HG03378 (cell line): ENCODE data around the gene ZNF20.
"Not testable (repeated sequence)": the region's sequence is repeated elsewhere in the genome, so short reads cannot be mapped to it uniquely, and the experiment has no call there.

Experiments used
- ATAC-seq: cut with Tn5 transposase; IDR thresholded peaks from one replicate; pipeline ENCODE4 v1.9.1; 2021; ENCODE audit warnings: mild to moderate bottlenecking, moderate library complexity; ENCODE audit not compliant: unreplicated experiment

Gene ZNF20

DNA sequence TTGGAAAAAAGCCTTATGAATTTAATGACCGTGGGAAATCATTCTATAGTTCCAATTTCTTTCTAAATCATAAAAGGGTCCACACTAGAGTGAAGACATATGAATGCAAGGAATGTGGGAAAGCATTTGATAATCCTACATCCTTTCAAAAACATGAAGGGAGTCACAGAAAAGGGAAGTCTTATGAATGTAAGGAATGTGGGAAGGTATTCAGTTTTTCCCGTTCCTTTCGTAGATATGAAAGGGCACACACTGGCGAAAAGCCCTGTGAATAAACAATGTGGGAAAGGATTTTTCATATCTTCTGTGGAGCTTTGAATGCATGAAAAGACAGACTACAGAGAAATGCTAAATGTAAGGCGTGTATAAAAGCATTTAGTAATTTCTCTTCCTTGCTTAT, 27.0 kb downstream of the ZNF20 start:
- no peak for ATAC-seq

DNA sequence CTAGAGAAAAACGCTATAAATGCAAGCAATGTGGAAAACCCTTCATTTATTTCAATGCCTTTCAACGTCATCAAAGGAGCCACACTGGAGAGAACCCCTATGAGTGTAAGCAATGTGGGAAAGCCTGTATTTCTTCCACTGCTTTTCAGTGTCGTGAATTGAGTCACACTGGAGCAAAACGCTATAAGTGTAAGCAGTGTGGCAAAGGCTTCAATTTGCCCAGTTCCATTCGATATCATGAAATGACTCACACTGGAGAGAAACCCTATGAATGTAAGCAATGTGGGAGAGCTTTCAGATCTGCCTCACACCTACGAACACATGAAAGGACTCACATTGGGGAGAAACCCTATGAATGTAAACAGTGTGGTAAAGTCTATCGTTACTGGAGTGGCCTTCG, 27.4 kb downstream of the ZNF20 start:
- no peak for ATAC-seq

DNA sequence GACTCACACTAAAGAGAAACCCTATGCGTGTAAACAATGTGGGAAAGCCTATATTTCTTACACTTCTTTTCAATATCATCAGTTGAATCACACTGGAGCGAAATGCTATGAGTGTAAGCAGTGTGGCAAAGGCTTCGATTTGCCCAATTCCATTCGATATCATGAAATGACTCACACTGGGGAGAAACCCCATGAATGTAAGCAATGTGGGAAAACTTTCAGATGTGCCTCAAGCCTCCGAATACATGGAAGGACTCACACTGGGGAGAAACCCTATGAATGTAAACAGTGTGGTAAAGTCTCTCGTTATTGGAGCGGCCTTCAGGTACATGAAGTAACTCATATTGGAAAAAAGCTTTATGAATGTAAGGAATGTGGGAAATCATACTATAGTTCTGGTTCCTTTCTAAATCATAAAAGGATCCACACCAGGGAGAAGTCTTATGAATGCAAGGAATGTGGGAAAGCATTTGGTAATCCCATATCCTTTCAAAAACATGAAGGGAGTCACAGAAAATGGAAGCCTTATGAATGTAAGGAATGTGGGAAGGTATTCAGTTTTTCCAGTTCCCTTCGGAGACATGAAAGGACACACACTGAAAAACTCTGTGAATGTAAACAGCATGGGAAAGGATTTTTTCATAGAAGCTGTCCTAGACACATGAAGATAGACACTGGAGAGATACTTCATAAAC, 28.1 kb downstream of the ZNF20 start:
- no peak for ATAC-seq

DNA sequence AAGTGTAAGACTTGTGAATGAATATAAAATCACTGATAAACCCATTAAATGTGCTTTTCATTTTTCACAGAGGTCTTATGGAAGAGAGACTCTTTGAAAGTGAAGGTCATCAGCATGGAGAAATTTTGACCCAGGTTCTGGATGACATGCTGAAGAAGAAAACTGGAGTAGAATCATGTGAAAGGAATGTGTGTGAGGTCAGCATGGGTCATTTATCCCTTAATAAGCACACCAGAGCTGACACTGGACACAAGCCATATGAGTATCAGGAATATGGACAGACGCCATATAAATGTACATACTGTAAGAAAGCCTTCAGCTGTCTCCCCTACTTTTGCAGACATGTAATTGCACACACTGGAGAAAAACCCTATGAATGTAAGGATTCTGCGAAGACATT, 29.0 kb downstream of the ZNF20 start:
- no peak for ATAC-seq

DNA sequence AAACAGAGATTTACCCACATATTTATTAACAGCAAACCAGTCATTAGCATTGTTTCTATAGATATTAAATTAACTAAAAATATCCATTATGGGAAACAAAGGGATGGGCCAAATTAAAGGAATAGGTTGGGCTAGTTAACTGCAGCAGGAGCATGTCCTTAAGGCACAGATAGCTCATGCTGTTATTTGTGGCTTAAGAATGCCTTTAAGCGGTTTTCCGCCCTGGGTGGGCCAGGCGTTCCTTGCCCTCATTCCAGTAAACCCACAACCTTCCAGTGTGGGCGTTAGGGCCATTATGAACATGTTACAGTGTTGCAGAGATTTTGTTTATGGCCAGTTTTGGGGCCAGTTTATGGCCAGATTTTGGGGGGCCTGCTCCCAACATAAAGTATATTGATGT, 36.2 kb downstream of the ZNF20 start:
- ATAC-seq = not testable (repeated sequence)

DNA sequence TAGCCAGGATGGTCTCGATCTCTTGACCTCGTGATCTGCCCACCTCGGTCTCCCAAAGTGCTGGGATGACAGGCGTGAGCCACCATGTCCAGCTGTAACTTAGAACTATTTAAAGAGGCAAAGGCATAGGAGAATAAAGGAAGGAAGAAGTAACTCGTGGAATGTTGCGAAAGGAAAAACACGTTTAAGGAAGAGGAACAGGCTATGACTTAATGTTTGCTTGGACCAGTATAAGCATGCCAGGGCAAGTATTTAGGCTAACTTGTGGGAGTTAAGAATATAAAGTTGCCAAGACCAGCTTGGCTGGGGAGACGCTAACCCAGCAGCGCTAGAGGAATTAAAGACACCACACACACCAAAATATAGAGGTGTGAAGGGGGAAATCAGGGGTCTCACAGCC, 42.1 kb downstream of the ZNF20 start:
- no peak for ATAC-seq

DNA sequence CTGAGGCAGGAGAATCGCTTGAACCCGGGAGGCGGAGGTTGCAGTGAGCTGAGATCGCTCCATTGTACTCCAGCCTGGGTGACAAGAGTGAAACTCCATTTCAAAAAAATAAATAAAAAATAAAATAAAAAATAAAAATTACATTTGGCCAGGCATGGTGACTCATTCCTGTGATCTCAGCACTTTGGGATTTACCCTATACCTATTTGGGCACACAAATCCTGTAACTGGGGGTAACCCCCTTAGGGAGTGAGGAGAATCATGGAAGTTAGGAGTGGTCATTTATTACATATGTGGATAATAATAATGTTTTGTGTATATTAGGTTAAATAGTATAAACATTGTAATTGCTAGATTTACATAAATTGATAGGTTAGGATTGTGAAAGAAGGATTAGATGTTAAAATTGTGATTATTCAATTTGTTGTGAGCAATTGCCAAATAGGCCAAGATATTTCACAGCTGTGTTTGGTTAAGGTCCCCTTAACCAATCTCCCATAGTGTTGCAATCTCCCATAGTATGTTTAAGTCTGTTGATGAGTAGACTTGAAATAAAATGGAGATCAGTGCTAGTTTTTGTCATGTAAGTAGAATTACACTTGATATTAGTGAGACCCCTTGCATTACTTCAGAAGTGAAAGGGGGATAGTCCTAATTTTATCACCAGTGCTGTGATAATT, 44.9 kb downstream of the ZNF20 start:
- no peak for ATAC-seq

DNA sequence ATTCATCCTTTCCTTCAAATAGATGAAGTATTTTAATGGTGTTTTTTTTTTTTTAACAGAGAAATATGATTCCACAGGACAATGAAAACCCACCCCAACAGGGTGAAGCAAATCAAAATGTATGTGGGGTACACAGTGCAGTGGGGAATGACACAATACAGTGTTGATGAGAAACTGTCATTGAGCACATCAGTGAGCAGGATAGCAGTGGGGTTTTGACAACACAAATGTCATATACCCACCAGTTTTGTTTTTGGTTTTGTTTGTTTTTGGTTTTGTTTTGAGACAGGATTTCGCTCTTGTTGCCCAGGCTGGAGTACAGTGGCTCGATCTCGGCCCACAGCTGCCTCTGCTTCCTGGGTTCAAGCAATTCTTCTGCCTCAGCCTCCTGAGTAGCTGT, 46.4 kb downstream of the ZNF20 start:
- no peak for ATAC-seq

DNA sequence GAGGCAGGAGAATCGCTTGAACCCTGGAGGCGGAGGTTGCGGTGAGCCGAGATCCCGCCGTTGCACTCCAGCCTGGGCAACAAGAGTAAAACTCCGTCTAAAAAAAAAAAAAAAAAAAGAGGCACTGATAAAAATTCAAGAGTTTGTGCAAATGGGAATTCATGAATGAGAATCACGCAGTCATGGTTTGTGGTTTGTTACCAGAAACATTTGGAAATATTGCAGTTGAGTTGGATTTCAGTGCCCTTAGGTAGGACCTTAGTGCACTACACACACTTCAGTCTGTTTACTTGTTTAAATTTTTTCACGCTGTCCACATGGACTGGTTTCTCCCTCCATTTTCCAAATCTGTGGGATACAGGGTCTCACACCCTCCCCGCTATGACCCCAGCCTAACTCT, 47.2 kb downstream of the ZNF20 start:
- no peak for ATAC-seq

DNA sequence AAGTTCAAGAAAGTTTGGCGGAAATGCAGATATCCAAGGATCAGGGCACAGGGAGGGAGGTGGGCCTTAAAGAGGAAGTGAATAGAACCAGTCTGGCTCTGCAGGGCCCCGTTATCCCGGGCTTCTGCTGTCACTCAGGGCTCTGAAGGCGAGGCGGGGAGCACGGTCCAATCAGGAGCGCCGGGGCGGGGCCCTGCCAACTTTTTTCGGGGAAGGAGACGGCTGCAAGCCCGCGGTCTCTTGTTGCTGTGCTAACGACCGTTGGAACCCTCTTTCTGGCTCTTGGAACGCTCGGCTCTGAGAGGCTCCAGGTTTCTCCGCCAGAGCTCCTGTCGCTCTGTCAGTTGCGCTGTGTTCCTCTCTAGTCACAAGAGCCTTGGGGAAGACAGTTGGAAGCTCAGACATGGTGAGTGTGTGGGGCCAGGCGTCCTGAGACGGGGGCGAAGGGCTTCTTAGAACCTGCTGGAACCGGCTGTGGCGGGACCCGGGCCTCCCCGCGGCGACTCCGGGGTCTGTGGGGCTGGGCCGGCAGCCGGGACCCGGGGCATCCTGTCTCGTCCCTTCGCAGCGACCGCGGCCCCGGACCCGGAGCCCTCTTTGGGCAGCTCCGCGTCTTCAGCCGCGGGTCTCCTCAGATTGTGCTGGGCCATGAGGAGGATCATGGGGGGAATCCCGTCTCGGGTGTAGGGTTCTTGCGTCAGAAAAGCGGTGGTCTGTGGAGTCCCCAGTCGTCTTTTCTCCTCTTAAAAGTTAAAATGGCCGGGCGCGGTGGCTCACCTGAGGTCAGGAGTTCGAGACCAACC, 47.9 kb downstream of the ZNF20 start:
- ATAC-seq = no peak

DNA sequence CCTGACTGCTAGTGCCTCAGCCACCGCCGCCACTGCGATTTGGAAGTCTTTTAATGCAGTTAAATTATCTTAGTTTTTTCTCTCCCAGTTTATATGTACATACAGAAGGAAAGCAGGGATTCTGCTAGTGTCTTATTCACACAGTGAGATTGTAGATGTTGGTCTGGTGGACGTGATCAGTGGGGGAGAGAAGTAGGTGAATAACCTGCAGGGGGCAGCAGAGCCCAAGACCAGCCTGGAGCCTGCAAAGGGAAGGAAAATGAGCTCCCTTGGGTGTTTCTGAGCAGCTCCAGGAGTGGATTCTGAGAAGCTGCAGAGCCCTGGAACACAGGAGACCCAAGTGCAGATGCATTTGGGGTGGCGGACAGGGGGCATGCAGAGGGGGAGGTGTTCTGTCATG, 49.3 kb downstream of the ZNF20 start:
- no peak for ATAC-seq

DNA sequence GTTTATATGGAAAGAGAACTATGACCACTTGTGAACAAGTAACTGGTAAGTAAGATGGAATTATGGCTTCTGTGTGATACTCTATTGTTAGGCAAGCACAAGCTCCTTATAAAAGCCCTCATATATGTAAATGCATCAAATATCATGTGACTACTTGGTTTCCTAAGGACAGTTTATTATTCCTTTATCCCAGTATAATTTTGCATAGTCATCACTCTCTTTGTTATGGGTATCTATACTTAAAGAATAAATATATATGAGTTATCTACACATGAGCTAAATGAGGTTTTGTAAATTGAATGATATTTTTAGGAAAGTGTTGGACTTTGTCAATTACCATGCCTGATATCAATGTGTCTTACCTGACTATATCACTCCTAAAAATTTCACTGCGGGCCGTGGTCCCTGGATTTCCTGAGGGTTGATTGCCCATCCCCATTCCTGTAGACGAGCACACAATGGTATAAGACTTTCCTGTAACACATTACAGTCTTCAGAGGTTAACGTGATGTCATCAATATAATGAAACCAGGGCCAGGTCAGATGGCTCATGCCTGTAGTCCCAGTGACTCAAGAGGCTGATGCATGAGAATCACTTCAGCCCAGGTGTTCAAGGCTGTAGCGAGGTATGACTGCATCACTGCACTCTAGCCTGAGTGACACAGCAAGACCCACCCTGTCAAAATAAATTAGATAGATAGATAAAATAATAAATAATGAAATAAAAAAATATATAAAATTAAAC, 54.9 kb downstream of the ZNF20 start:
- ATAC-seq = no peak

DNA sequence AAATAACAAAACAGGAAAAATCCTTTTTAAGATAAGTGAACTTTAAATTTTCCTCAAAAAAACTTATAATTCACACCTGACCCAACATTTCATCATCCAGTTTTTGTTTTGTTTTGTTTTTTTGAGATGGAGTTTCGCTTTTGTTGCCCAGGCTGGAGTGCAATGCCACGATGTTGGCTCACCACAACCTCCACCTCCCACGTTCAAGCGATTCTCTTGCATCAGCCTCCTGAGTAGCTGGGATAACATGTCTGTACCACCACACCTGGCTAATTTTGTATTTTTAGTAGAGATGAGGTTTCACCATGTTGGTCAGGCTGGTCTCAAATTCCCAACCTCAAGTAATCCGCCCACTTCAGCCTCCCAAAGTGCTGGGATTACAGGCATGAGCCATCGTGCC, 56.8 kb downstream of the ZNF20 start:
- ATAC-seq = not testable (repeated sequence)
